ENCODE results near the gene FRAS1. TPM values are rescaled to one million over a fixed set of nuclear protein-coding genes. Genes with fewer than 3 reads are reported as not detected.
"Not testable (repeated sequence)": the region's sequence is repeated elsewhere in the genome, so short reads cannot be mapped to it uniquely, and the experiment has no call there.

FRAS1 gene
- total RNA-seq = under 1 TPM in 1 of 2 experiments, not detected in 1; 0.08 TPM

- POLR2A ChIA-PET = no interaction called here
- CTCF ChIA-PET = interaction anchor here (0.9 kb wide), 1 partner anchor 163 kb away, joined by 3 read pairs; no protein-coding TSS in a partner anchor
Observed at GRCh38 chr4:78057135-78057599, at the start of gene FRAS1. Gene FRAS1, plus strand, starts transcription at chr4:78057323. Its CDS starts 687 bp downstream, at chr4:78058010.

- CTCF ChIA-PET, POLR2A ChIA-PET: not testable (repeated sequence)
Observed at GRCh38 chr4:78011003-78011402, 46.1 kb upstream of the FRAS1 start.

DNA sequence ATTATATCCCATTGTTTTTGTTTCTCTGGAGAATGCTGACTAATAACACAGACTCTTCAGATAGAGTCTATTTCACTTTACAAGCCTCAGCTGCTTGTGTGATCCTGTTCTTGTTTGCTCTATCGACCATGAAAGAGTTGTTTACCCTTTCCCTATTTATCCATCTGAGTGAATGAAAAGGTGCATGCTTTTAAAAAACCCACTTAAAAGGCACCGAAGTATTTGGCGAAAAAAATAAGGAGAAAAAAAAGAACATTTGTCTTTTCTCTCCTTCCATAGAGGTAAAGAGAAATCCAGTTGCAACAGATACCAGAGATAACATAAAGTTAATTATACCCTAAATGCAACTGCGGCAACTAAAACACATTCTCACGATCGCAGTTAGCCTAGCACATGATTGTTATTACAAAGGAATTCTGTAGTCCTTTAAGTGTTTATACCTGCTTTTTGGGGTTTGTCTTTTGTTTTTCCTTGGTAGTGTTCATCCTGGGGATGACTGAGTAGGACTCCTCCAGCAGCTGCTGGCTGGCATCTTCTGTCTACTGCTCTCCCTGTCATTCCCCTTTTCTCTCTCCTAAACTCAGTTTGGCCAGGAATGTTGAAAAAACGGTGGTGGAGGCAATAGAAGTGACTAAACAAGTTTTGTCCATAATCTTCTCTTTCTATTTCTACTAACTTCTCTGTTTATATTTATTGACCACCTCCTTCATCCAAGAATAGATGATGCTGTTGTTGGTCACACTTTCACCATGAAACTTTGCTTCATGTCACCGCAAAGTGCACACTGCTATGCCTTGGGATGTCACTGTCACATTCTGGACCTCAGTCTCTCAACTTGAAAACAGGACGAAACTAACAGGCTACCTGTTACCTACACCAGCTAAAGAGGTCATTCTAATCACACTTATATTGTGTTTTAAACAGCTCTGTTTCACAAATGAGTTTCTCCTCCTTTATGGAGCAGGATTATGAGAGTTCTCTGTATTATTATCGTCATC, 41.9 kb upstream of the FRAS1 start:
- CTCF ChIA-PET = no interaction called here
- POLR2A ChIA-PET = no interaction called here

DNA sequence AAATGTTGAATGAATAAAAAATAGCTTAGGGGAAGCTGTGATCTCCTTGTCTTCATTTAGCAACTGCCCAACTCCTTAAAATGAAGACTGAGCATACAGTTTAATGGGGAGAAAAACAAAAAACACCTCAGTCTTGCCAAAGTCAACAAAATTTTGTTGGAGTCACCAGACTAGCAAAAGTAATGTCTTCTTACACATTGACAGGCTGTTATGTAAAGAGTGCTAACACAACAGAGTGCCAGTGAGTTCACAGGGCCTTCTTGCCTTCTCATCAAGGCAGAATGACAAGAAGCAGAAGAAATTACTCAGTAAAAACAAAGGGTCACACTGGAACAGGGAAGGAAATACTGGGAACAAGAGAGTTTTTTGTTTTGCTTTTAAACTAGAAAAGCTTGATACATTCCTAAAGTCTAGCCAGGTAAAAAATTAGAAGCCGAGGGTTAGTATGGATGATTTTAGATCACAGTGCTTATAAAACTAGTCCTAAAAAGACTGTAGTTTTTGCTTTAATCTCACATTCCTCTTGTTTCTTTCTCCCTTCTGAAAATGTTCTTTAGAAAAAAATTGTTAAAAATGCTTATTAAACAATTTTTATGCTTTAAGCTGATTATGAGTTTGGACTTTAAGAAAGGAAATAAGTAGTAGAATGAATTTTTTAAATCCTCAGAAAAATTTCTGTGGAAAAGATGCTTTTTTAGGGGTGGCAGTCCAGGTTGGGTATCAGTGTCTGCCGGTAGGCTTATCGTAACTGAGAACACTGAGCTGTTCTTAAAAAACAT, 38.7 kb upstream of the FRAS1 start:
- ChIA-PET POLR2A (no interaction called here), CTCF (no interaction called here)

DNA sequence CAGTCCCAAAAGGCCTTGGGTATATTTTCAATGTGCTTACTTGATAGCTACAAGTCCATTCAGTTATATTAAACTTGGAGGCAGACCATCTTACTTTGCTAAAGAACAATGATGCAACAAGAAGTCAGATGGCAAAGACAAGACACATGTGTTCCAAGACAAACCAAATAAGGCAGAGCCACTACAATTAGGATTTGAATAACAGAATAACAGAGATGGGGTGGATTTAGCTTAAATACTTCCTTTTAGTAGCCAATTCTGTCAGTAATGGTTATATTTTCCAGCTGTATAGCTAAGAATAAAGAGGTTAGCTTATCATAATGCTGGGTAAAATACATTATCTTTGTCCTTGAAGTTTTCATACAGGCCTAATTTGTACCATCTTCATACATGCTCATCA, 37.7 kb upstream of the FRAS1 start:
- ChIA-PET CTCF (no interaction called here), POLR2A (no interaction called here)

DNA sequence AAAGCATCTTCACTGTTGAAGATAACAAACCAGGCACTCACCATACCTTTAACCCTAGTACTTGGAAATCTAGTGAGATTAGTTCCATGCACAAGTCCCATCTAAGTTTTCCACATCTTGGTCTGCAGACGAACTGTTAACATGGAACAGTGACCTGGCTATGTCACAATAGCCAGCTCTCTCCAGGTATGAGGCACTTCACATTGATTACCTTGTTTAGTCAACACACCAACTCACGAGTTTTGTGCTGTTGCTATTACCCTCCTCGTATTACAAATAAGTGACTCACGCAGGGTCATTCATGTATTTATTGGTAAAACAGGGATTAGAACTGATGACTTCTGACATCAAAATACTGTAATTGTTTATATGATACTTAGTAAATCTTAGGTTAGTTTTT, 36.4 kb upstream of the FRAS1 start:
- CTCF ChIA-PET = no interaction called here
- POLR2A ChIA-PET = no interaction called here

DNA sequence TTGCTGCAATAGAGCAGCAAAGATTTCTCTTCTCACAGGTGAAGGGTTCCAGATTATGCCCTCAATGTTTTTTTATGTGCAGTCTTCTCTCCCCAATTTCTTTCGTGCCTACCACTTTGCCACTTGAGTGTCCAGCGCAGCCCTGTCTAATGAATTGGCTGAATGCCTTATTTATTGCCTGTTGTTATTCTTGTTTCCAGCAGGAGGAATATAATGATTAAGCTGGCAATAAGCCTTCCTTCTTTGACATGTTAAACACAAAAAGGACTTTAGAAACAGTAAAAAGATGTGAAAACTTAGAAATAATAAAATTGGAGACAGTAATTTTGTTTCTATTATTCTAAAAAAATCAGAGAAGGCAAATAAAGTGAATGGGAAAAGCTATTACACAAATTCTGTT, 34.6 kb upstream of the FRAS1 start:
- ChIA-PET CTCF (no interaction called here), POLR2A (no interaction called here)

GRCh38 chr4:78024085-78024484, 33.0 kb upstream of the FRAS1 start:
- CTCF ChIA-PET = no interaction called here
- POLR2A ChIA-PET = no interaction called here

GRCh38 chr4:78024576-78025091, 32.5 kb upstream of the FRAS1 start:
- POLR2A ChIA-PET = no interaction called here

GRCh38 chr4:78031417-78031950, 25.6 kb upstream of the FRAS1 start:
- POLR2A ChIA-PET = no interaction called here
- CTCF ChIA-PET = no interaction called here

More at GRCh38 chr4:78024576-78025091, 32.5 kb upstream of the FRAS1 start:
- CTCF ChIA-PET = no interaction called here

- ChIA-PET CTCF (no interaction called here), POLR2A (no interaction called here)
Observed at GRCh38 chr4:78032446-78032845, 24.7 kb upstream of the FRAS1 start.

- POLR2A ChIA-PET = no interaction called here
- CTCF ChIA-PET = no interaction called here
Observed at GRCh38 chr4:78032929-78033328, 24.2 kb upstream of the FRAS1 start.

GRCh38 chr4:78033861-78034260, 23.3 kb upstream of the FRAS1 start:
- ChIA-PET CTCF (no interaction called here), POLR2A (no interaction called here)

DNA sequence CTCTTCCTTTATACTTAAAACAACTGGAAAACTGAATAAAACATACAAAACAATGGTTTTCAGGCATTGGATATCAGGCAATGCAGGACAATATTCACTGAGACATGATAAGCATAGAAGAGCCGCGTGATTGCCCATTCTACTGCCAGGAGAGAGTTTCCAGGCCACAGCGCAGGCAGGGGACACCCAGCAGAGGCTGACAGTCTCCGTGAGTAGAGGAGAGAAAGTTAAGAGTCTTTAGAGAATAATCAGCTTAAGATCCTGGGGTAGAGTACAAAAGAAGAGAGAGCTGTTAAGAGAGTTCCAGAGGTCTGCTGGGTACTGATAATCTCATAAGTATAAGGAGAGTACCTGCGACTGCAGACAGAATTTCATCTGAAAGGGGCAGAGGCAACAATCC, 18.4 kb upstream of the FRAS1 start:
- ChIA-PET POLR2A (no interaction called here), CTCF (no interaction called here)

- POLR2A ChIA-PET = no interaction called here
- CTCF ChIA-PET = interaction anchor here (1.0 kb wide), 1 partner anchor 20 kb away, joined by 3 read pairs; no protein-coding TSS in a partner anchor
Observed at GRCh38 chr4:78039678-78040077, 17.4 kb upstream of the FRAS1 start.

DNA sequence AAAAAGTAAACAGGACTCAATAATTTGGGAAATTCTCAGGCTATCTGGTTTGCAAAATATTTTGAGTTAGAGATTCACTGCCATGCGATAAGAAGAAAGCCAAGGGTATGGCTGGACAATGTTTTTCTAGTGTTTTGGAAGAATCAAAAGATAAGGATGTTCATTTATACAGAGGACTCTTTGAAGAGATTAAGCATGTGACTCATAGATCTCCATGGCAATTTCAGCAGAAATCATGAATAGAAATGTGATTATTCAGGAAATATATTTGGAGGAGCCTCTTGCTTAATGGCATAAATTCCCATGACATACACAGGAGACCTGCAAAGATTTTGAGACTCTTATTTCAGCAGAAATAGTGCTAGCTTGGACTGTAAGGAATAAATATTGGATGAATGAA, 16.7 kb upstream of the FRAS1 start:
- CTCF ChIA-PET = interaction anchor here (1.0 kb wide), 1 partner anchor 19 kb away, joined by 3 read pairs; no protein-coding TSS in a partner anchor
- POLR2A ChIA-PET = no interaction called here

GRCh38 chr4:78047366-78047765, 9.8 kb upstream of the FRAS1 start:
- CTCF ChIA-PET = interaction anchor here (1.1 kb wide), 1 partner anchor 12 kb away, joined by 3 read pairs; no protein-coding TSS in a partner anchor
- POLR2A ChIA-PET = no interaction called here

GRCh38 chr4:78056265-78057129, 626 bp upstream of the FRAS1 start:
- POLR2A ChIA-PET = no interaction called here
- CTCF ChIA-PET = no interaction called here
